Measurements from ENCODE around the gene ATRAID. TPM values are rescaled to one million over a fixed set of nuclear protein-coding genes. Genes with fewer than 3 reads are reported as not detected.

The ATRAID gene
- total and polyA plus RNA-seq, 10 of the 15 experiments (the other 5 are each of a cell fraction or from before 2014, with no cell fraction given): 65.6 to 180 (median 120) TPM

DNA sequence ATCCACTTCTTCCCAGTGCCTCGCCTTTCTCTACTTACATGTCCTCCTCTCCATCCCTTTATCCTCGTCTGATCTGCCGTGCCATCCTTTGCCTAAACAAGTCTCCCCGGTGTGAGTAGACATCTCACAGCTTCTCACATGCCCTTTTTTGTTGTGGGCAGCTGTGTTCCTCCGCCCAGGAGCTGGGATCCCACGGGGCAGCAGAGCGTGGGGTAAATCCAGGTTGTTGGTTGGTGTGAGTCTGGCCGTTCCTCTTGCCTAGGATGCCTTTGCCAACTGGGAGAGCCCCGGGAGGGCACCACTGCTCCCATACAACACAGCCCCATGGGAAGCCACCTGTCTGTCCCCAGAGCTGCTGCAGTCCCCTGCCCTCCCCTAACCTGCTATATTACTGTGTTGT, 28.6 kb downstream of the ATRAID start:
- DNase-seq (ENCODE audit: low read depth, low spot score): no peak
- H3K9me3 ChIP-seq (replicated peaks; ENCODE audit: control insufficient read depth, insufficient read depth, low read length): no peaks in the 10 kb centered on the region
- H3K79me2 ChIP-seq (ENCODE audit: control insufficient read depth, insufficient read depth, low read length): no peaks in the 10 kb centered on the region
- no peak for FAIRE-seq
- no peak for TF ChIP-seq POLR2AphosphoS2 (IDR thresholded peaks at IDR 0.05; ENCODE audit: low read depth, low read length)
- TF ChIP-seq MYB (IDR thresholded peaks at IDR 0.05; ENCODE audit: borderline replicate concordance, low read depth, low read length): no peak
- TF ChIP-seq, protein P1, sequence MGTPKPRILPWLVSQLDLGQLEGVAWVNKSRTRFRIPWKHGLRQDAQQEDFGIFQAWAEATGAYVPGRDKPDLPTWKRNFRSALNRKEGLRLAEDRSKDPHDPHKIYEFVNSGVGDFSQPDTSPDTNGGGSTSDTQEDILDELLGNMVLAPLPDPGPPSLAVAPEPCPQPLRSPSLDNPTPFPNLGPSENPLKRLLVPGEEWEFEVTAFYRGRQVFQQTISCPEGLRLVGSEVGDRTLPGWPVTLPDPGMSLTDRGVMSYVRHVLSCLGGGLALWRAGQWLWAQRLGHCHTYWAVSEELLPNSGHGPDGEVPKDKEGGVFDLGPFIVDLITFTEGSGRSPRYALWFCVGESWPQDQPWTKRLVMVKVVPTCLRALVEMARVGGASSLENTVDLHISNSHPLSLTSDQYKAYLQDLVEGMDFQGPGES (IDR thresholded peaks at IDR 0.05): no peak
- no peak for TF ChIP-seq RAD51 (IDR thresholded peaks at IDR 0.05)
- no peak for TF ChIP-seq TARDBP (IDR thresholded peaks at IDR 0.05; ENCODE audit: borderline replicate concordance)
- TF ChIP-seq POLR2A (IDR thresholded peaks at IDR 0.05; ENCODE audit: low read depth, low read length): no peak
- TF ChIP-seq SIX5 (IDR thresholded peaks at IDR 0.05; ENCODE audit: low read depth, low read length, severe bottlenecking): no peak
- no peak for TF ChIP-seq NFIC (IDR thresholded peaks at IDR 0.05; ENCODE audit: low read depth, low read length)
- H3K4me1 ChIP-seq (ENCODE audit: control insufficient read depth, insufficient read depth, low read length): no peaks in the 10 kb centered on the region
- H4K20me1 ChIP-seq (ENCODE audit: control insufficient read depth, insufficient read depth): no peaks in the 10 kb centered on the region
- CTCF ChIA-PET: no interaction called here
- peaks cover 43 to 66% of the 10 kb centered on the region in 2 experiments for H3K36me3 ChIP-seq (ENCODE audit: control insufficient read depth in 2 of 2, insufficient read depth in 2 of 2, low read length in 1 of 2)
- BruUV-seq (replicated peaks): no TSS peak
- RAD21 ChIA-PET (ENCODE audit: unreplicated experiment): no interaction called here
- no peak overlapping the region for H3K9ac ChIP-seq (ENCODE audit: control insufficient read depth, insufficient read depth, low read length)
- POLR2A ChIA-PET: no interaction called here
- no peak for ATAC-seq
- H3K27me3 ChIP-seq (replicated peaks in 1 of 2; ENCODE audit: control insufficient read depth in 2 of 2, insufficient read depth in 2 of 2, low read length in 1 of 2): no peaks in the 10 kb centered on the region
- SMC1A ChIA-PET (ENCODE audit: uncharacterized antibody, unreplicated experiment): no interaction called here
- no peak overlapping the region for H3K4me2 ChIP-seq (ENCODE audit: control insufficient read depth, insufficient read depth)
- H2AFZ ChIP-seq (ENCODE audit: control insufficient read depth, low read depth, low read length): no peak overlapping the region
- 91% methylated on average over 9 of the region's 9 CpGs for WGBS (ENCODE audit: insufficient coverage, insufficient replicate concordance, low lambda C conversion rate, missing lambda C conversion rate)
- in situ Hi-C loops (cut with MboI): no loop called here
- H3K27ac ChIP-seq (ENCODE audit: control insufficient read depth, insufficient read depth): no peak overlapping the region
- intact Hi-C loops (cut with micrococcal nuclease; ENCODE audit: unreplicated experiment): no loop called here
- H3K4me3 ChIP-seq: no peak overlapping the region

Measured in GM12878 (cell line).